ENCODE measurements around the gene TKFC.
A peak's percentile ranks its signal among the peaks of the same experiment; 100 is the strongest.

The TKFC gene

DNA sequence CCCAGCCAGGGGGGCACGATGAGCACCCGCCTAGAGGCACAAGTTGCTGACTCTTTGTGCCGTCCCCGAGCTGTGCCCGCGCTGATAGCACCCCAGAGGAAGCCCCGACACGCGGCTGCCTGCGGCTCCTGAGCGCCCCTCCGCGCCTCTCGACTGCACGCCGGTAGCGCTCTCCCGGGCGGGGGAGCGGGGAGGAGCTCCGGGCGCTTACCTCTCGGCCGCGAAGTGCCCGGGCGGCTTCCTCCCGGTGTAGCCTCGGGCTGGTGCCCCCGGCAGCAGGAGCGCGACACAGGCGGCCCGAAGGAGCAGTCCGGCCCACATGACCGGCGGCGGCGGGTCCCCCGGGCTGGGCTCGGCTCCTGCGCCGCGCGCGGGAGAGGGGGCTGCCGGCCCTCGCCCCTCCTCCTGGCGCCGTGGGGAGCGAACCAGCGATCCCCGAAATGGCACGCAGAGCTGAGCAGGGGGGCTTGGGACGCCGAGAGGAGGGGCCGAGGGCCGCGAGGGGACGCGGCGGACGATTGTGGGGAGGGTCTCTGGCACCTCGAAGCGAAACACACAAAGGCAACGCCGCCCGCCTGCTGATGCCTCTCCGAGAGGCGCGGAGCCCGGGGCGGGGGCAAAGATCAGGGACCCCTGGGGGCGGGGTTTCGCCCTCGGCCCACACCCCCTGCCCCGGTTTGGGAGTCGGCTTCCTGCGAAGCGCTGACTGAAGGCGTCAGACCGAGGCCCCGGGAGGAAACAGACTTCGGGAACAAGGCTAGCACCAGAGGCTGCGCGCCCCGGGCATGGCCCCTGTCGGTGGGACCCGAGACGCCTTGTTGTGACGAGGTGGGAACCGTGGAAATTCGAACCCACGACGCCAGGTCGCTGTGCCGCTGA lies 38.1 kb upstream of the TKFC start, which contains the start of gene VWCE:
Gene VWCE, minus strand, starts transcription at position 600 of the 879 bp plus-strand sequence. Its CDS starts 279 bp downstream, at position 321.
- peak; percentile 37 for DNase-seq (ENCODE audit: low read depth)
- TF ChIP-seq CTCF (conservative IDR thresholded peaks at IDR 0.05; ENCODE audit: low read length), result peak; percentile 23

GRCh38 chr11:61295596-61295926 lies 37.5 kb upstream of the TKFC start:
- H3K4me3 ChIP-seq (ENCODE audit: low read length), result peak overlapping the region; percentile 62
- no peak for TF ChIP-seq CTCF (conservative IDR thresholded peaks at IDR 0.05; ENCODE audit: low read length)
- DNase-seq (ENCODE audit: low read depth), result no peak

More for the DNA sequence above, 38.1 kb upstream of the TKFC start, which contains the start of gene VWCE:
- H3K4me3 ChIP-seq (ENCODE audit: low read length), result peak within 1 kb of the TSS; percentile 62

GRCh38 chr11:61297341-61297740 lies 35.7 kb upstream of the TKFC start:
- no peak overlapping the region for H3K4me3 ChIP-seq (ENCODE audit: low read length)
- DNase-seq (ENCODE audit: low read depth), result peak; percentile 77
- TF ChIP-seq CTCF (conservative IDR thresholded peaks at IDR 0.05; ENCODE audit: low read length), result no peak

- peak; percentile 94 for DNase-seq (ENCODE audit: low read depth)
Measured at GRCh38 chr11:61297746-61298145, 35.3 kb upstream of the TKFC start.

DNA sequence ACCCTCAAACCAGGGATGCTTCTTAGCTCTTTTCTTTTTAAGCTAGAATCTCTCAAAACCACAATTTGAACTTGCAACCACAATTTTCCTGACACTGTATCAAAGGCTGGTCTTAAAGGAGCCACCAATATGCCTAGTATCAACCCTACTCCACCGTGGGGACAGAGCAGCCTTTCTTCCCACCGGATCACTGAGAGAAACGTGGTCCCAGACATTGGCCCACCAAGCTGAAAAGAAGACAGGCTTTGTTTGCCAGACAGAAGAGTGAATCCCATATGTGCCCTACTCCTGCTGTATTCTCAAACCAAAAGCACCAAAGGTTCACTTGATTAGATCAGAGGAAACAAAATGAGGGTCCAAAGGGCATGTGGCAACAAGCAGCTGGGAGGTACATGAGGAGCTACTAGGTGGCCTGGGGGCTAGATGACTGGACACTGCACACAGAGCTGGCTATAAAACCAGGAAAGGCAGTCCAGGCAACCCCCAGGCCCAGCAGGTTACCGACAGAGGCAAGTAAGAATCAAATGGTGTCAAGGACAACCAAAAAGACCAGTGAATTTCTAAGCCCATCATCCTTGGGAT lies 34.3 kb upstream of the TKFC start:
- H3K4me3 ChIP-seq (ENCODE audit: low read length), result no peak overlapping the region
- TF ChIP-seq CTCF (conservative IDR thresholded peaks at IDR 0.05; ENCODE audit: low read length), result no peak
- DNase-seq (ENCODE audit: low read depth), result no peak

More at GRCh38 chr11:61297746-61298145, 35.3 kb upstream of the TKFC start:
- no peak for TF ChIP-seq CTCF (conservative IDR thresholded peaks at IDR 0.05; ENCODE audit: low read length)
- no peak overlapping the region for H3K4me3 ChIP-seq (ENCODE audit: low read length)

GRCh38 chr11:61302550-61302949 lies 30.5 kb upstream of the TKFC start:
- TF ChIP-seq CTCF (conservative IDR thresholded peaks at IDR 0.05; ENCODE audit: low read length), result no peak
- H3K4me3 ChIP-seq (ENCODE audit: low read length), result no peak overlapping the region
- DNase-seq (ENCODE audit: low read depth), result no peak

- TF ChIP-seq CTCF (conservative IDR thresholded peaks at IDR 0.05; ENCODE audit: low read length), result no peak
- H3K4me3 ChIP-seq (ENCODE audit: low read length), result no peak overlapping the region
- no peak for DNase-seq (ENCODE audit: low read depth)
Measured at GRCh38 chr11:61303725-61304124, 29.3 kb upstream of the TKFC start.
